RWPE2 (cell line): ENCODE measurements around the gene GAB2.

ENCODE experiments used
- ATAC-seq: fragments of 200-7000 bp; cut with Tn5 transposase; 3 replicates; pipeline ENCODE4 v1.9.1; 2021; ENCODE audit warnings: low read depth
- DNase-seq: peaks from one replicate; pipeline ENCODE4 v3.0.0-alpha.2; 2020; ENCODE audit warnings: low spot score
- H3K27ac ChIP-seq: fragments of 450-650 bp; 2 replicates; pipeline ENCODE4 v1.5.1; 2017; ENCODE audit warnings: mild to moderate bottlenecking; ENCODE audit not compliant: poor library complexity, severe bottlenecking
- H3K27me3 ChIP-seq: fragments of 250-450 bp; sonication (Bioruptor Pico); 2 replicates; pipeline ENCODE4 v1.5.1; 2021; ENCODE audit warnings: mild to moderate bottlenecking, moderate library complexity; ENCODE audit not compliant: insufficient read depth, poor library complexity, severe bottlenecking
- H3K36me3 ChIP-seq: fragments of 250-450 bp; sonication (Bioruptor Pico); 2 replicates; pipeline ENCODE4 v1.5.1; 2020; ENCODE audit warnings: low read depth, mild to moderate bottlenecking, moderate library complexity
- H3K4me1 ChIP-seq: fragments of 250-450 bp; sonication (Bioruptor Pico); 2 replicates; pipeline ENCODE4 v1.5.1; 2021; ENCODE audit warnings: mild to moderate bottlenecking, moderate library complexity; ENCODE audit not compliant: insufficient read depth, poor library complexity, severe bottlenecking
- H3K4me3 ChIP-seq: fragments of 250-450 bp; sonication (Bioruptor Pico); 2 replicates; pipeline ENCODE4 v1.5.1; 2021; ENCODE audit warnings: mild to moderate bottlenecking, moderate library complexity; ENCODE audit not compliant: severe bottlenecking
- H3K9me3 ChIP-seq: fragments of 250-450 bp; sonication (Bioruptor Pico); 2 replicates; pipeline ENCODE4 v1.5.1; 2021; ENCODE audit warnings: mild to moderate bottlenecking, moderate library complexity; ENCODE audit not compliant: severe bottlenecking
- TF ChIP-seq, protein P1 (sequence below): fragments of 450-650 bp; IDR thresholded peaks from one replicate; pipeline ENCODE4 v1.5.1; 2017; ENCODE audit warnings: mild to moderate bottlenecking, moderate library complexity; ENCODE audit not compliant: poor library complexity, severe bottlenecking

Gene GAB2

DNA sequence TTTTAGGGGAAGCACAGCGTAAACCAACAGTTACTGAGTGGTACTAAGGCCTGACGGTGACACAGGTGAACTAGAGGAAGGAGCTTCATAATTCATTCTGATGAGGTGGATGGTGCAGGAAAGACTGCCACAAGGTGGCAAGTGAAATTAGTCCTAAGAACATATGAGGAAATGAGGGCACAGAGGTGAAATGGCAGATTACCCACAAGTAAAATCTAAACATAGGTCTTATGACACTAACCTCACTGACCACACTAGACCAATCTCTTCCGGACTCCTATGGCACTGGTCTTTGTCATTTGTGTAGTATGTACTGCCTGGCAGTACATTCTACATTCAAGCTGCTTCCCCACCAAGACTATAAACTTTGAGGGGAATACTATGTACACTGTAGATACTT lies 20.2 kb downstream of the GAB2 start:
- H3K27ac ChIP-seq: no peak overlapping the region
- H3K9me3 ChIP-seq: no peaks in the 10 kb centered on the region
- H3K36me3 ChIP-seq: no peaks in the 10 kb centered on the region
- no peak overlapping the region for H3K4me3 ChIP-seq
- H3K4me1 ChIP-seq: no peaks in the 10 kb centered on the region
- ATAC-seq (no peak), DNase-seq (no peak)
- no peaks in the 10 kb centered on the region for H3K27me3 ChIP-seq
- TF ChIP-seq, protein P1, sequence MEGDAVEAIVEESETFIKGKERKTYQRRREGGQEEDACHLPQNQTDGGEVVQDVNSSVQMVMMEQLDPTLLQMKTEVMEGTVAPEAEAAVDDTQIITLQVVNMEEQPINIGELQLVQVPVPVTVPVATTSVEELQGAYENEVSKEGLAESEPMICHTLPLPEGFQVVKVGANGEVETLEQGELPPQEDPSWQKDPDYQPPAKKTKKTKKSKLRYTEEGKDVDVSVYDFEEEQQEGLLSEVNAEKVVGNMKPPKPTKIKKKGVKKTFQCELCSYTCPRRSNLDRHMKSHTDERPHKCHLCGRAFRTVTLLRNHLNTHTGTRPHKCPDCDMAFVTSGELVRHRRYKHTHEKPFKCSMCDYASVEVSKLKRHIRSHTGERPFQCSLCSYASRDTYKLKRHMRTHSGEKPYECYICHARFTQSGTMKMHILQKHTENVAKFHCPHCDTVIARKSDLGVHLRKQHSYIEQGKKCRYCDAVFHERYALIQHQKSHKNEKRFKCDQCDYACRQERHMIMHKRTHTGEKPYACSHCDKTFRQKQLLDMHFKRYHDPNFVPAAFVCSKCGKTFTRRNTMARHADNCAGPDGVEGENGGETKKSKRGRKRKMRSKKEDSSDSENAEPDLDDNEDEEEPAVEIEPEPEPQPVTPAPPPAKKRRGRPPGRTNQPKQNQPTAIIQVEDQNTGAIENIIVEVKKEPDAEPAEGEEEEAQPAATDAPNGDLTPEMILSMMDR: no peak

DNA sequence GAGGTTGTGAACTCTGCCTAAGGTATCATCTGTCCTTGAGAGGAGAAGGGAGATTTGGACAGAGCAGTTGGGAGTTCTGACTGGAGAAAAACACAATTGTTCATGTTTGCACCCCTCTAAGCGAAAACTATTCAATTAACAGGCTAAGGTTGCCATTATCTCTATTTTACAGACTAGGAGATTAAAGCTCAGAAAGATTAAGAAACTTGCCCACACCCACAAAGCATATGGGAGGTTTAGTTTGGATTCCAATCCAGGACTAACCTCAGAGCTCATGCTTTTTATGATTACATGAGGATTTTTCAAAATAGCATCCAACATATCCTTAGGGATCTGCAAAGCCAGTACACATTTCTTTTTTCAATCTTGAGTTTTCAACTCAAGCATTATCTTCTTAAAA lies 22.0 kb downstream of the GAB2 start:
- H3K9me3 ChIP-seq: no peaks in the 10 kb centered on the region
- TF ChIP-seq, protein P1: no peak
- no peaks in the 10 kb centered on the region for H3K36me3 ChIP-seq
- no peaks in the 10 kb centered on the region for H3K27me3 ChIP-seq
- ATAC-seq (no peak), DNase-seq (no peak)
- H3K4me1 ChIP-seq: no peaks in the 10 kb centered on the region
- H3K27ac ChIP-seq: no peak overlapping the region
- H3K4me3 ChIP-seq: no peak overlapping the region

DNA sequence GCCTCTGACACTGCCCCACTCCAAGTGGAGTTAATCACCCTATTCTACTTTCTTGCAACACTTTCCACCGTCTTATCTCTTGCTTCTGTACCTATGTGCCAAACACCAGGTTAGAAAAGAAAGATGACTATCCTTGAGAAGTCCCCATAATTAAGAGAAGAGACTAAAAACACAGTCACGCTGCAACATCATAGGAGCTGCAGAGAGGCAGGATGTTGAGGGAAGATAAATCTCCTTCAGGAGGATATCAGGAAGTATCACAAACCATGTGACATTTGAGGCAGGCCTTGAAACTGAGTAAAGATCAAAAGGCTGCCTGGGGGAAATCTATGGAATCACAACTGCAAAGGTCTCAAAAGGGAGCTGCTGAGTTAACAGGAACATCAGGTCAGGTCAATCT lies 24.8 kb downstream of the GAB2 start:
- Histone ChIP-seq H3K27ac (no peak overlapping the region), H3K9me3 (no peaks in the 10 kb centered on the region), H3K27me3 (no peaks in the 10 kb centered on the region), H3K4me1 (no peaks in the 10 kb centered on the region), H3K36me3 (no peaks in the 10 kb centered on the region), H3K4me3 (no peak overlapping the region)
- DNase-seq: no peak
- TF ChIP-seq, protein P1: no peak
- no peak for ATAC-seq

DNA sequence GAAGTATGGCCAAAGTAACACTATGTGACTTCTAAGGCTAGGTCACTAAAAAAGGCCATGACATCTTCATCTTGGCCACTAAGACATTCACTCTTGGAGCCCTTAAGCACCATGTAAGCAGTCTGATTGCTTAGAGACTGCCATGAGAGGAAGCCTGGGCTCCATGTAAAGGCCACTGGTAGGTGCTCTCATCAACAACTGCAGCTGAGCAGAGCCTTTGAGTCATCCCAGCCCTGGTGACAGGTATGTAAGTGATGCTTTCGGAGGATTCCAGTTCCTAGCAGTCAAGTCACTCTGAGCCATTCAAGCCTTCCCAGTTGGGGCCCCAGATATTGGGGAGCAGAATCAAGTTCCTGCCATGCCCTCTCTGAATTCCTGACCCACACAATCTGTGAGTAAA lies 26.2 kb downstream of the GAB2 start:
- TF ChIP-seq, protein P1: no peak
- no peaks in the 10 kb centered on the region for H3K9me3 ChIP-seq
- no peaks in the 10 kb centered on the region for H3K27me3 ChIP-seq
- H3K4me3 ChIP-seq: no peak overlapping the region
- DNase-seq (no peak), ATAC-seq (no peak)
- no peak overlapping the region for H3K27ac ChIP-seq
- H3K36me3 ChIP-seq: no peaks in the 10 kb centered on the region
- H3K4me1 ChIP-seq: no peaks in the 10 kb centered on the region

DNA sequence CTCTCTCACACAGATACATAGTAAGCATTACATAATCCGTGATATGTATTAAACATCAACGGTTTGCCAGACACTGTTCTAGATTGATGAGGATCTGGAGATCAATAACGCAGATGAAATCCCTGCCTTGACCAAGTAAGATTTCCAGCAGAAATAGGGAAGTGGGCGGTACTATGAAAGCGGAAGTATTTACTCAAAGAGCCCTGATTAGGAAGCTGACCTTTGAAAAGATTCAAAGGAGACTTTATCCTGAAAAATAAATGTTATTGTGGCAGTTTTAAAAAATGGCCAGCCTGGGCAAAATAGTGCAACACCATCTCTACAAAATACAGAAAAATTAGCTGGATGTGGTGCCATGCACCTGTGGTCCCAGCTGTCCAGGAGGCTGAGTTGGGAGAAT lies 26.8 kb downstream of the GAB2 start:
- TF ChIP-seq, protein P1: no peak
- ATAC-seq (no peak), DNase-seq (no peak)
- Histone ChIP-seq H3K9me3 (no peaks in the 10 kb centered on the region), H3K27me3 (no peaks in the 10 kb centered on the region), H3K4me3 (no peak overlapping the region), H3K4me1 (no peaks in the 10 kb centered on the region), H3K27ac (no peak overlapping the region), H3K36me3 (no peaks in the 10 kb centered on the region)
